ENCODE data around the gene TRABD. TPM values are rescaled to one million over a fixed set of nuclear protein-coding genes. Genes with fewer than 3 reads are reported as not detected.
"Not testable (repeated sequence)": the region's sequence is repeated elsewhere in the genome, so short reads cannot be mapped to it uniquely, and the experiment has no call there.

Gene TRABD
- 10 to 100 TPM; 46.4 to 63.5 TPM for total RNA-seq
- long read RNA-seq, transcript TRABD-203 (10 exons, 2,172 nt) = minor isoform, 5 of 61 reads
- long read RNA-seq, transcript TRABD-202 (10 exons, 2,272 nt) = major isoform, 13 of 61 reads
- long read RNA-seq, transcript TRABD-201 (10 exons, 2,329 nt) = minor isoform, 6 of 61 reads
- long read RNA-seq, partial matches to known transcripts = 16 of 61 reads
- long read RNA-seq, other reads (novel, unspliced or antisense) = 15 of 61 reads

DNA sequence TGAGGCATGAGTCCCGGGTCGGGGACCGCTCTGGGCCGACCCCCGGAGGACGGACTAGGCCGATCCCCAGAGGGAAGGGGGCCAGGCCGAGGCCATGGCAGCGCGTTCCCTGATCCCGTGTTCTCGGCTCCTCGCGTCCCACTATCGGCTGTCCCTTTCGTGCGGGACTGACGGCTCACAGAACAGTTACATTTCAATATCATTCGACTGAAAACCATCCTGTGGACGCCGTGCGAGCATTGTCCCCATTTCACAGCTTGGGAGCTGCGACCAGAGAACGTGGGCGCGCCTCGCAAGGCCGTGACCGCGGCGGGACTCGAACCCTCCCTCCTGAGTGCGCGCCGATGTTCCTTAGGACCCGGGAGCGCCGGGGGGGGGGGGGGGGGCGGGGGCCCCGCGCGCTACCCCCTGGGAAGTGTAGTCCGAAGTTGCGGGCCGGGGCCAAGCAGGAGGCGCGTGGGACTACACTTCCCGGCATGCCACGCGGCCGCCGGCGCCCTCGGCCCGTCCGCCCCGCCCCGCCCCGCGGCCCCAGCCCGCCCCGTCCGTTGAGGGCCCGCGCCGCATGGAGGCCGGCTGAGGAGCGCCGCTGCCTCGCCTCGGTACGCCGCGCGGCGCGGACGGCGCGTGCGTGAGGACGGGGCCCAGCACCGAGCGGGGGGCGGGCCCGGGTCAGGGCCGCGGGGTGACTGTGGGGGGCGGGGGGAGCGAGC, at the start of gene TRABD:
Gene TRABD (plus strand): TSS at position 539 of the 713 bp plus-strand sequence. CDS start 7,148 bp downstream, outside the sequence.
- DNase-seq (peak; percentile 84 to 90), ATAC-seq (peak; percentile 63)
- intact Hi-C loops (cut with DNase I, micrococcal nuclease) = no loop called here

- DNase-seq (no peak), ATAC-seq (no peak)
- intact Hi-C loops (cut with DNase I, micrococcal nuclease) = no loop called here
Measured at GRCh38 chr22:50136581-50137015, 49.1 kb upstream of the TRABD start.

GRCh38 chr22:50137277-50137676, 48.4 kb upstream of the TRABD start:
- ATAC-seq; intact Hi-C loops (cut with DNase I, micrococcal nuclease): not testable (repeated sequence)

GRCh38 chr22:50138041-50138440, 47.7 kb upstream of the TRABD start:
- DNase-seq = no peak
- intact Hi-C loops (cut with DNase I, micrococcal nuclease) = no loop called here
- ATAC-seq = no peak

More at GRCh38 chr22:50137277-50137676, 48.4 kb upstream of the TRABD start:
- DNase-seq = not testable (repeated sequence)

GRCh38 chr22:50138988-50139387, 46.7 kb upstream of the TRABD start:
- no peak for ATAC-seq
- intact Hi-C loops (cut with DNase I, micrococcal nuclease) = no loop called here
- no peak for DNase-seq

GRCh38 chr22:50139843-50140415, 45.8 kb upstream of the TRABD start:
- intact Hi-C loops (cut with DNase I, micrococcal nuclease) = no loop called here
- peak; percentile 56 for ATAC-seq
- DNase-seq = no peak

GRCh38 chr22:50140615-50141014, 45.1 kb upstream of the TRABD start:
- intact Hi-C loops (cut with DNase I, micrococcal nuclease) = no loop called here
- DNase-seq (no peak), ATAC-seq (peak; percentile 52)

DNA sequence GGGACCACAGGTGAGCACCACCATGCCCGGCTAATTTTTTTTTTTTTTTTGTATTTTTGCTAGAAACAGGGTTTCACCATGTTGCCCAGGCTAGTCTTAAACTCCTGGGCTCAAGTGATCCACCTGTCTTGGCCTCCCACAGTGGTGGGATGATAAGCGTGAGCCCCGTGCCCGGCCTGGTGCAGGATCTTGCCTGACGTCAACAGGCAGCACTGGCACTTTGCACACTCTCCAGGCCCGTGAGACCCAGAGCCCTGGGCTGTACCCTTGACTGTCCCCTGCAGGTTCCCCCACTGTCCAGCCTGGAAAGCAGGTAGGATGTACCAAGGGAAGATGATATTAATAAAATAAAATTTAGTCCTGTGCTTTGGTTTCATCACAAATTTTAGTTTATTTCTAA, 44.3 kb upstream of the TRABD start:
- DNase-seq (no peak), ATAC-seq (no peak)
- intact Hi-C loops (cut with DNase I, micrococcal nuclease) = no loop called here

DNA sequence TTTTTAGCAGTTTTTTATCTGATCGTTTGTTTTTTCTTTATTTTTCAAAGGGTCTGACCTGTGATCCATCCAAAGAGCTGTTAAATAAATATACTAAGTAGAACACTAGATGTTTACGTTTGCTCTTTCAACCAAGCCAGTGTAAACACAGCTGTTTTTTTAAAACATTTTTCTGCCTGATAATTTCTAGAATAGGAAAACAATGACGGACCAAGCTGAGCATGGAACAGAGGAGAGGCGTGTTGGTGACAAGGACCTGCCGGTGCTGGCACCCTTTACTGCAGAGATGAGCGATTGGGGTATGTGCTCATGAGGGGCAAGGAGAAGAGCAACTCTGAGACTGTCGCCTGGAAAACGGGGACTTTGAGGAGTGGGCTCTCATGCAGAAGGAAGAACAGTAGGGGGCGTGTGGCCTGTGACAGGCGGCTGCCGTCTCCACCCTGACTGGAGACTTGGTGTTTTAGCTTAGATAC, 43.8 kb upstream of the TRABD start:
- DNase-seq (no peak), ATAC-seq (no peak)
- intact Hi-C loops (cut with DNase I, micrococcal nuclease) = no loop called here

DNA sequence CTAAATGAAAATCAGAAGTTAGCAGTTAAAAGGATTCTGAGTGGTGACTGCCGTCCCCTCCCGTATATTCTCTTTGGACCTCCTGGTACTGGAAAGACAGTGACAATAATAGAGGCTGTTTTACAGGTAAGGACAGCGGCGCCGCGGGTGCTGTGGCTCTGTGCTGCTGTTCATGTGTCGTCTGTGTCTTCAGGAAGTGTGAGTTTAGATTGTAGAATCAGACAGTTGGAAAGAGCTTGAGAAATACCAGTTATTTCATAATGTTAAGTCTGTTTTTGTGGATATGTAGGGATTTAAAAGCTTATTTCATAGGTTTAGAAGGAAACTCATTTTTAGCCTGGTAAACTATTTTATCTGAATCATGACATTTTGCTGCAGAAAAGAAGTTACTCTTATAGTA, 42.6 kb upstream of the TRABD start:
- ATAC-seq = no peak
- DNase-seq = no peak
- intact Hi-C loops (cut with DNase I, micrococcal nuclease) = no loop called here

- no peak for DNase-seq
- intact Hi-C loops (cut with DNase I, micrococcal nuclease) = no loop called here
- ATAC-seq = no peak
Measured at GRCh38 chr22:50144005-50144614, 41.6 kb upstream of the TRABD start.

GRCh38 chr22:50145721-50146438, 39.8 kb upstream of the TRABD start:
- intact Hi-C loops (cut with DNase I, micrococcal nuclease) = loop anchor here (5.0 kb wide), 2 partner anchors 61 to 66 kb away; no protein-coding TSS in a partner anchor
- DNase-seq (no peak), ATAC-seq (no peak)

- ATAC-seq = peak; percentile 77
- peak; percentile 53 to 60 for DNase-seq
- intact Hi-C loops (cut with DNase I, micrococcal nuclease) = loop anchor here (5.0 kb wide), 2 partner anchors 61 to 66 kb away; no protein-coding TSS in a partner anchor
Measured at GRCh38 chr22:50146439-50147238, 39.1 kb upstream of the TRABD start.

- intact Hi-C loops (cut with DNase I, micrococcal nuclease) = loop anchor here (5.0 kb wide), 2 partner anchors 60 to 65 kb away; no protein-coding TSS in a partner anchor
- not testable (repeated sequence) for ATAC-seq, DNase-seq
Measured at GRCh38 chr22:50147258-50148165, 38.2 kb upstream of the TRABD start.

GRCh38 chr22:50148166-50148500, 37.6 kb upstream of the TRABD start:
- no peak for ATAC-seq
- no peak for DNase-seq
- intact Hi-C loops (cut with DNase I, micrococcal nuclease) = loop anchor here (5.0 kb wide), 2 partner anchors 59 to 64 kb away; no protein-coding TSS in a partner anchor

- intact Hi-C loops (cut with DNase I, micrococcal nuclease) = loop anchor here (5.0 kb wide), 2 partner anchors 58 to 63 kb away; no protein-coding TSS in a partner anchor
- peak; percentile 89 for ATAC-seq
Measured at GRCh38 chr22:50148991-50149721, 36.6 kb upstream of the TRABD start.

More at GRCh38 chr22:50148991-50149721, 36.6 kb upstream of the TRABD start:
- peak; percentile 43 to 75 for DNase-seq
